ENCODE results near the gene NGFR.

The NGFR gene

DNA sequence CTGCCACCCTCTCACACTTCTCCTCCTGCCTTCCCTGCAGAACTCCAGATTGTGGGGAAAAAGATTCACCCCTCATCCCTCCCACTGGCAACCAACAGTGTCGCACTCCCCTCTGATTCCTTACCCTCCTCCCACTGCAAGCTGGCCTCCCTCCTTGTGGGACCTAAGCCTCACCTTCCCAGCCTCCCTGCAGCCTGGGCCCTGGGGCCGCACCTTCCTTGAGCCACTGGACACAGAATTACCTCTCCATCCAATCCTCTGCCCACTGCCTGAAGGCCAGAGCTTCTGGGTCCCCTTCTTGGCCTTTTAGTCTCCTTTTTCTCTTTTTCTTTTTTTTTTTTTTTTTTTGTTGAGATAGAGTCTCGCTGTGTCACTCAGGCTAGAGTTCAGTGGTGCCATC lies 33.9 kb downstream of the NGFR start:
- CTCF ChIA-PET: interaction anchor here (0.6 to 1.3 kb wide), 3 partner anchors 19 to 29 kb away, joined by 3 to 6 read pairs (median 3); no protein-coding TSS in a partner anchor
- no peak overlapping the region for H3K27ac ChIP-seq
- DNase-seq (ENCODE audit: low spot score): no peak
- TF ChIP-seq, protein P1, sequence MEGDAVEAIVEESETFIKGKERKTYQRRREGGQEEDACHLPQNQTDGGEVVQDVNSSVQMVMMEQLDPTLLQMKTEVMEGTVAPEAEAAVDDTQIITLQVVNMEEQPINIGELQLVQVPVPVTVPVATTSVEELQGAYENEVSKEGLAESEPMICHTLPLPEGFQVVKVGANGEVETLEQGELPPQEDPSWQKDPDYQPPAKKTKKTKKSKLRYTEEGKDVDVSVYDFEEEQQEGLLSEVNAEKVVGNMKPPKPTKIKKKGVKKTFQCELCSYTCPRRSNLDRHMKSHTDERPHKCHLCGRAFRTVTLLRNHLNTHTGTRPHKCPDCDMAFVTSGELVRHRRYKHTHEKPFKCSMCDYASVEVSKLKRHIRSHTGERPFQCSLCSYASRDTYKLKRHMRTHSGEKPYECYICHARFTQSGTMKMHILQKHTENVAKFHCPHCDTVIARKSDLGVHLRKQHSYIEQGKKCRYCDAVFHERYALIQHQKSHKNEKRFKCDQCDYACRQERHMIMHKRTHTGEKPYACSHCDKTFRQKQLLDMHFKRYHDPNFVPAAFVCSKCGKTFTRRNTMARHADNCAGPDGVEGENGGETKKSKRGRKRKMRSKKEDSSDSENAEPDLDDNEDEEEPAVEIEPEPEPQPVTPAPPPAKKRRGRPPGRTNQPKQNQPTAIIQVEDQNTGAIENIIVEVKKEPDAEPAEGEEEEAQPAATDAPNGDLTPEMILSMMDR (conservative IDR thresholded peaks at IDR 0.05; ENCODE audit: low read depth): no peak
- POLR2A ChIA-PET (ENCODE audit: low non-redundant PET): no interaction called here

DNA sequence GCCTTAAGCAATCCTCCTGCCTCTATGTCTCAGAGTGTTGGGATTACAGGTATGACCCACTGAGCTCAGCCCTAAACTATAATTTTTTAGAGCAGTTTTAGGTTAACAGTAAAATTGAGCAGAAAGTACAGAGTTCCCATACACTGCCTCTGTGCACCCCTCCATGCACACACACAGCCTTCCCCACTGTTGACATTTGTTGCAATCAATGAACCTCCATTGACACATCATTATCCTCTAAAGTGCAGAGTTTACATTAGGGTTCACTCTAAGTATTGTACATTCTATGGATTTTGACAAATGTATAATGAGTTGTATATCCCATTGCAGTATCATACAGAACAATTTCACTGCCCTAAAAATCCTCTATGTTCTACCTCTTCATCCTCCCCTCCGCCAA lies 35.0 kb downstream of the NGFR start:
- CTCF ChIA-PET: no interaction called here
- TF ChIP-seq, protein P1 (conservative IDR thresholded peaks at IDR 0.05; ENCODE audit: low read depth): no peak
- H3K27ac ChIP-seq: no peak overlapping the region
- POLR2A ChIA-PET (ENCODE audit: low non-redundant PET): no interaction called here
- DNase-seq (ENCODE audit: low spot score): no peak

DNA sequence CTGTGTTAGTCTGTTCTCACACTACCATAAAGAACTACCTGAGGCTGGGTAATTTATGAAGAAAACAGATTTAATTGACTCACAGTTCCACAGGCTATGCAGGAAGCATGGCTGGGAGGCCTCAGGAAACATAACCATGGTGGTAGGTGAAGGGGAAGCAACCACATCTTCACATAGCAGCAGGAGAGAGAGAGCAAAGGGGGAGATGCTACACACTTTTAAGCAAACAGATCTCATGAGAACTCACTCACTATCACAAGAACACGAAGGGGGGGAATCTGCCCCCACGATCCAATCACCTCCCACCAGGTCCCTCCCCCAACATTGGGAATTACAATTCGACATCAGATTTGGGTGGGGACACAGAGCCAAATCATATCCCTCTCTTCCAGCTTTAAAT lies 48.8 kb downstream of the NGFR start:
- H3K27ac ChIP-seq: no peak overlapping the region
- POLR2A ChIA-PET (ENCODE audit: low non-redundant PET): no interaction called here

DNA sequence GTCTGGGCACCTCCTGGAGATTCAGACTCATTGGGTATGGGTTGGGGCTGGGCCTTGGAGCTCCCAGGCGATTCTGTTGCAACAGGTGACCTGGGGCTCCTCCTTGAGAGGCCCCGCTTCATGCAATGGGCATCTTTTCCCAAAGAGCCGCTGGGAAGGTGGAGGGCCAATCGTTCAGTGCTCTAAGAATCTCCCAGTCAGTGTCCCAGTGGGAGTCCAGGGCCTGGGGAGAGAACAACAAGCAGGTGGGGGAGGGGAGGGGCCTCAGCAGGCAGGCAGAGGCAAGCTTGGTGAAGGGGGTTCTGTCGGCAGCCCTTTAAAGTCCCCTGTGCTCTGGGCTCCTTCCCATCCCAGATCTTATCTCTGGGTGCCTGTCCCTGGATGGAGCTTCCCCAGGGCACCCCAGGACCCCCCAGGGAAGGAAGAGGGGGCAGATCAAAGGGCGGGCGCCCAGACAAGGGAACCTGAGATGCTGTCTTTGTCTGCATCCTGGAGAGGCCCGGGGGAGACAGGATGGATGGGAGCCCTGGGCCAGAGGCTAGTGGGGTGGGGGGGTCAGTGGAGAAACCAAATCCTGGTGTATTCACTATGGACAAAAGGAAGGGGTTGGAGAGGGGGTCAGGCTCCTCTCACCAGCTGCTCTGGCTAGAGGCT lies 50.0 kb downstream of the NGFR start:
- CTCF ChIA-PET: interaction anchor here (1.5 to 2.4 kb wide), 3 partner anchors 11 to 49 kb away, joined by 6 to 14 read pairs (median 9); no protein-coding TSS in a partner anchor
- TF ChIP-seq, protein P1 (conservative IDR thresholded peaks at IDR 0.05; ENCODE audit: low read depth): no peak
- POLR2A ChIA-PET (ENCODE audit: low non-redundant PET): no interaction called here
- no peak overlapping the region for H3K27ac ChIP-seq
- DNase-seq (ENCODE audit: low spot score): no peak

More for the DNA sequence above, 48.8 kb downstream of the NGFR start:
- CTCF ChIA-PET: interaction anchor here (0.6 to 1.7 kb wide), 3 partner anchors 31 to 230 kb away, joined by 3 to 9 read pairs (median 7); no protein-coding TSS in a partner anchor
- TF ChIP-seq, protein P1 (conservative IDR thresholded peaks at IDR 0.05; ENCODE audit: low read depth): no peak
- no peak for DNase-seq (ENCODE audit: low spot score)

DNA sequence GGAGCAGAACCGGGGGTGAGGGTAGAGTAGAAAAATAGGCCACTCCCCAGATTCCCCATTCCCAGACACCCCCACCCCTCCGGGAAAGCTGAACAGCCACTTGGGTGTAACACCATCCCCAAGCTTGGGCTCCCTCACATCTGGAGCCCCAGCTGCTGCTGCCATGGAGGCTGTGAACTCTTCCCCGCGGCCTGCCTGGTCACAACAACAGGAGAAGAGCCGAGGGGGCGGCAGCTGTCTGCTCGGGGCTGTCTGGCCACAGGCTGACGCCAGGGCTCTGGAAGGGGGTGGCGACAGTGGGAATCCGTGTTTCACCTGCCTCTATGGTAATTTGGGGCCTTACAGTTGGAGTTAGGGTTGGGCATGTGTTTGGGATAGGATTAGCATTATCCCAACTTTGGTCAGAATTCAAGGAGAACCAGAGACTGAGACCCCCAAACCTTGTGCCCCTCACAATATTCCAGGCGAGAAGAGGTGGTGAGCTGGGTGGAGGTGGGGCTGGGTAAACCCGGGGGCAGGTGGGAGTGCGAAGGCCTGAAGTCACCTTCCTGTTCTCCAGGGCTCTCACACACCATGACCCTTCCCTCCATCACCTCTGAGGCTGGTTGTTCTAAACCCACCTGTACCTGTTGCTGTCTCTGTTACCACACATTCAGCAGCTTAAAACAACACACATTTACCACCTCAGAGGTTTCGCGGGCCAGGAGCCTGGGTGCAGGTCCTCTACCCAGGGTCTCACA lies 50.9 kb downstream of the NGFR start:
- TF ChIP-seq, protein P1 (conservative IDR thresholded peaks at IDR 0.05; ENCODE audit: low read depth): no peak
- DNase-seq (ENCODE audit: low spot score): no peak
- ChIA-PET POLR2A (ENCODE audit: low non-redundant PET) (interaction anchor here (0.6 kb wide), 1 partner anchor 31 kb away, joined by 3 read pairs; no protein-coding TSS in a partner anchor), CTCF (interaction anchor here (1.0 to 2.4 kb wide), 3 partner anchors 10 to 138 kb away, joined by 3 to 14 read pairs (median 6); no protein-coding TSS in a partner anchor)
- no peak overlapping the region for H3K27ac ChIP-seq
